Stimulated activated memory B cell treated with anti-CD40 and anti-IgM and Interleukin-4, amounts not matched to agents 10 μg/mL and 1 μg/mL and 100 μg/mL, for 72 hours (primary cell): ENCODE data around the gene AGFG2.

Source experiments
- ATAC-seq: fragments of 150-1000 bp; cut with Tn5 transposase; 2 replicates; pipeline ENCODE4 v1.10.0; 2021
- H3K27ac Mint-ChIP-seq: one replicate; pipeline ENCODE4 v1.8.0; 2022; ENCODE audit warnings: mild to moderate bottlenecking, mixed read lengths
- H3K27me3 Mint-ChIP-seq: one replicate; pipeline ENCODE4 v1.8.0; 2022; ENCODE audit warnings: mixed read lengths
- H3K36me3 Mint-ChIP-seq: one replicate; pipeline ENCODE4 v1.8.0; 2022; ENCODE audit warnings: mixed read lengths
- H3K4me1 Mint-ChIP-seq: one replicate; pipeline ENCODE4 v1.8.0; 2022; ENCODE audit warnings: mixed read lengths
- H3K4me3 Mint-ChIP-seq: one replicate; pipeline ENCODE4 v1.8.0; 2022; ENCODE audit warnings: mild to moderate bottlenecking, moderate library complexity, mixed read lengths
- H3K9me3 Mint-ChIP-seq: one replicate; pipeline ENCODE4 v1.8.0; 2022; ENCODE audit warnings: mixed read lengths

AGFG2 gene

DNA sequence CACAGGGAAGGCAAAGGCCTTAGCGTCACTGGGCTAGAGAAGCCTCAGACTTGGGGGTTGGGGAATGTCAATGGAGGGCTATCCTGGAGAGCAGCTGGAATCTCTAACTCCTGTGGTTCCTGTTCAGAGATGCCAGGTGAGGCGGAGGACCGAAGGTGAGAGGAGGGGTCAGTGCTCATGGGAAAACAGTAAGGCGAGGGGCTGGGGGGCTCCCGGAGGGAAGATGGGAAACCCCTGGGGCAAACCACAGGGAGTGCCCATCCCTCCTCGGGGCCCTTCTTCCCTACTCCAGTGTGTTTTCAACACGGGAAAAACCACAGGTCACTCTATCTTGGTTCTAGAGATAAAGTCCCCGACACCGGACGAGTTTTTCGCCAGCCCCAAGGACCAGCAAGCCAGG, 43.6 kb downstream of the AGFG2 start:
- Mint-ChIP-seq H3K4me3 (peak overlapping the region; percentile 22), H3K27me3 (no peaks in the 10 kb centered on the region), H3K4me1 (peaks cover 24% of the 10 kb centered on the region), H3K36me3 (peaks cover 7% of the 10 kb centered on the region), H3K9me3 (no peaks in the 10 kb centered on the region), H3K27ac (peak overlapping the region; percentile 92)
- no peak for ATAC-seq

DNA sequence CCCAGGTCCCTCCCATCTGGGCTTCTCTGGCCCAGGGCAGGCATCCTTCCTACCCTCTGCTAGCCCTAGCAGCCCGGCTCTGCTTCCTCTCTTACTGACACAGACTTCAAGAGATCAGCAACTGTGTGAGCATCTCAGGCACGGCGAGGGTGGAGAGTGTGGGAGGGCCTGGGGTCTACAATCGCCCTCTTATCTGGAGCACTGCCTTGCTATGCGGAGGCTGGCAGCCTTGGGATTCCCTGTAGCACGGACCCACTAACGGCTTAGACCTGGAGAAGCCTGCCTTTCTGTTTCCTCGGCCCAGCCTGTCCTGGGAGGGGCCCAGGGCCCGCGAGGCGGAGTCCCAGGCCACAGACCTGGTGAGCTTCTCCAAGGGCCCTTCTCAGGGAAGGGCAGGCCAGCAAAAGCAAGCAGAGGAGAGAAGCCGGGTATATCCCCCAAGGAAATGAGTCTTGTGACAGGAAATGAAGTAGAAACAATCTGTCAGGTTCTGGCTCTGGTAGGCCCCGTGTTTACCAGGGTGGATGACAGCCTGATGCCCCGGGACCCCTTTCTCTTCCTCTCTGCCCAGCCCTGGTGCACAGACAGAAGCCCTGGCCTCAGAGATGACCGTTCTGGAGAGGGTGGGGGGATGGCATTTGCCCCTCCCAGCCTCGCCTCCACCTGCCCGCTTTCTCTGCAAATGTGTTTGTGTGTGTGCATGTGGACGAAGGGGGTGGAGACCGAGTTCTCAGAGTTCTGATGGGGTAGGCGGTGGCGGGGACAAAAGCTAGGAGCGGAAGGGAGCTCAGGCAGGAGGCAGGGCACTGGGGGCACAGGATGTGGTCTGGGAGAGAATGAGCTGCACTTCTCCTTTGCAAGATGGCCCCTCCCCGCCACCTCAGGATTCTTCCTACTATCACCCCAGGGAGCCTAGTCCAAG, 44.4 kb downstream of the AGFG2 start:
- H3K36me3 Mint-ChIP-seq = peaks cover 7% of the 10 kb centered on the region
- peak overlapping the region; percentile 97 for H3K4me3 Mint-ChIP-seq
- peak overlapping the region; percentile 92 for H3K27ac Mint-ChIP-seq
- peak; percentile 17 for ATAC-seq
- no peaks in the 10 kb centered on the region for H3K9me3 Mint-ChIP-seq
- H3K4me1 Mint-ChIP-seq = peaks cover 24% of the 10 kb centered on the region
- no peaks in the 10 kb centered on the region for H3K27me3 Mint-ChIP-seq

DNA sequence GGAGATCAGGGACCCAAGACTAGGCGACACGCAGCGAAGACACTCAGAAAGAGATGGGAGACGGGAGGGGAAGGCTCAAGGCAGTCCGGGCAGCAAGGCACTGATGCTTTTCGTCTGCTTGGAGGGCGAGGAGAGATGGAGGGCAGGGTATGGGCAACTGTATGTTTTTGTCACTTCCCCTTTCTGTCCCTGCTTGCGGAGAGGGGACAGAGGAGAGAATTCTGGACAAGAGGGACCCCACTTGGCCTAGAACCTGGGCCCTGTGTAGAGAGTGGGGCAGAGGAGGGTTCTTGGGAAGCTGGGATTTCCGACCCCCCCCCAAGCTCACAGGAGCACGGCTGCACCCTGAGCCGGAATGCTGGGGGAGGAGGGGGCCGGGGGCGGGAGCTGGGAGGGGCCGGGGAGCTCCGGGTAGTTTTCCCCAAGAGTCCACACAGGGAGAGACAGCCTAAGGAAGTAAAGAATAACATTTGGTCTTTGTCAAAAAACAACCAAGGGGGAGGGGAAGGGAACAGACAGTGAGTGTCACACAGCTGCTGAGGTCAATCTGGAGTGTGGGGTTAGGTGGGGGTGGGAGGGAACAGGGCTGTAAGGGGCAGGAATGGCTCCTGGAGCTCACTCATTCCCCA, 45.2 kb downstream of the AGFG2 start:
- Mint-ChIP-seq H3K9me3 (no peaks in the 10 kb centered on the region), H3K4me1 (peaks cover 24% of the 10 kb centered on the region), H3K4me3 (peak overlapping the region; percentile 97), H3K27me3 (peaks cover under 1% of the 10 kb centered on the region), H3K36me3 (no peaks in the 10 kb centered on the region), H3K27ac (peak overlapping the region; percentile 92)
- no peak for ATAC-seq

DNA sequence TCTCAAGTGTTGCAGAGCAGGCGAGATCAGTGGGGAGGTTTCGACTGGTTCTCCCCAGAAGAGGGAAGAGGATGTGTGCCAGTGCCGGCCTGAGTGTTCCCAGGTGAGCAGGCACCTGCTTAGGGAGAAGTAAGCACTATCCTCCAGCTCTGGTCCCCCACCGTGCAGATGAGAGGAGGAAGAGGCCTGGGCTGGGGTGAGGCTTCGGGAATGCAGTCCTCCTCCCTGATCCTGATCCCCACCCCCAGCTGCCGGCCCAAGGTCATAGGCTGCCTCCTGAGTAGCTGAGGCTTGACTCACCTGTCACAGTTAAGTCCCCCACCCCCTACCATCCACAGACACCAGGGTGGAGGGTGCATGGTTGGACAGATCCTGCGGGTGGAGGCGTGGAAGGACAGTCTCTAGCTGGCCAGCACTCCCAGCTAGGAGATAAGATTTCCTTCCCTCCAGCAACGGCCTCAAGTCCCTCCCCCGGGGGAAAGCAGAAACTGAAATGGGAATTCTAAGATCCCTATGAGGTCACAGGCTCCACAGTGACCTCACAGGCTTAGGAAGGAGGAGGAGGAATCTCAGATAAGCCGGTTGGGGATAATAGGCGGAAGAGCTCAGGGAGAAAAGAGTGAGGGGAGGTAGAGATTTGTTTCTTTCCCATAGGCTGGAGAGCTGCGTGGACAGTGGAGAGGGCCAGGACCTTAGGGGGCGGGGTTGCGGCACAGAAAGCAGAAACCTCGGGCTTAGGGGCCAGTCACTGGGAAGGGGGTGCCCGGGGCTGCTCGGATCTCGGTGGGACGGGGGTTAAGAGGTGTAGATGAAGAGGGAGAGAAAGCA, 45.9 kb downstream of the AGFG2 start:
- H3K4me3 Mint-ChIP-seq = peak overlapping the region; percentile 97
- peak overlapping the region; percentile 92 for H3K27ac Mint-ChIP-seq
- no peaks in the 10 kb centered on the region for H3K9me3 Mint-ChIP-seq
- ATAC-seq = no peak
- H3K36me3 Mint-ChIP-seq = no peaks in the 10 kb centered on the region
- peaks cover 7% of the 10 kb centered on the region for H3K27me3 Mint-ChIP-seq
- H3K4me1 Mint-ChIP-seq = peaks cover 24% of the 10 kb centered on the region

DNA sequence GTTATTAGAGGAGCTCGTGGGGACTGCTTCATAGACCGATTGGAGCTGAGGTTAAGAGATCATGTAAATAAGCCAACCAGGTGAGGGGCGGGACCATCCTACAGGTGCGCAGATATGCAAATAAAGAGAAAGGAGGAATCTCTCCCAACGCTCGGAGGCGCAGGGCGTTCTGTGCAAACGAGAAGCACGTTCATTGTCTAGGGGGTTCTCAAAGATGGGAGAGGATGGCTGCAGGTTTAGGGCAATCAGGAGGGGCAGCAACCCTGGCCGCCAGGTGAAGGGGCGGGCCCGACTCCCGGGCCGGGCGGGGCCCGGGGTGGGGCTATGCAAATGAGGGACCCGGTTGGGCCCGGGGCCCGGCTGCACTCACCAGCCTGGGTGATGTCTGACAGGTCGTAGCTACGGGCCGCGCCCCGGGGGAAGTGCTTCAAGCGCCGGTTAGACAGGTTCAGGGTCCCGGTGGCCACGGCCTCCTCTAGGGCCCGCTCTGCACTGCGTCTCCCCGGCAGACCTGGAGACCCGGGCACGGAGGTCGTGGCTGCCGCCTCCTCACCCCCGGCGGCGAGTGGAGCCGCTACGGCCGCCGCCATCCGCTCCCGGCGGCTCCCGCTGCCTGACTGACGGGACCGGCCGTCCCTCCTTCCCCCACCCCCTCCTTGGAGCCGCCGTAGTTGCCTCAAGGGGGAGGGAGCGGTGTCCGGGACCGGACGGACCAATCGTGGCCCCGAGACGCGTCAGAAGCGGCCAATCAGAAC, 46.7 kb downstream of the AGFG2 start, which contains the start of gene LRCH4:
LRCH4 (minus strand) TSS at position 619 of the 755 bp plus-strand sequence; CDS start at position 590, 29 bp downstream.
- peaks cover 24% of the 10 kb centered on the region for H3K4me1 Mint-ChIP-seq
- no peaks in the 10 kb centered on the region for H3K36me3 Mint-ChIP-seq
- peak; percentile 56 for ATAC-seq
- H3K27ac Mint-ChIP-seq = peak within 1 kb of the TSS; percentile 92
- peaks cover 15% of the 10 kb centered on the region for H3K27me3 Mint-ChIP-seq
- no peaks in the 10 kb centered on the region for H3K9me3 Mint-ChIP-seq
- peak within 1 kb of the TSS; percentile 97 for H3K4me3 Mint-ChIP-seq

DNA sequence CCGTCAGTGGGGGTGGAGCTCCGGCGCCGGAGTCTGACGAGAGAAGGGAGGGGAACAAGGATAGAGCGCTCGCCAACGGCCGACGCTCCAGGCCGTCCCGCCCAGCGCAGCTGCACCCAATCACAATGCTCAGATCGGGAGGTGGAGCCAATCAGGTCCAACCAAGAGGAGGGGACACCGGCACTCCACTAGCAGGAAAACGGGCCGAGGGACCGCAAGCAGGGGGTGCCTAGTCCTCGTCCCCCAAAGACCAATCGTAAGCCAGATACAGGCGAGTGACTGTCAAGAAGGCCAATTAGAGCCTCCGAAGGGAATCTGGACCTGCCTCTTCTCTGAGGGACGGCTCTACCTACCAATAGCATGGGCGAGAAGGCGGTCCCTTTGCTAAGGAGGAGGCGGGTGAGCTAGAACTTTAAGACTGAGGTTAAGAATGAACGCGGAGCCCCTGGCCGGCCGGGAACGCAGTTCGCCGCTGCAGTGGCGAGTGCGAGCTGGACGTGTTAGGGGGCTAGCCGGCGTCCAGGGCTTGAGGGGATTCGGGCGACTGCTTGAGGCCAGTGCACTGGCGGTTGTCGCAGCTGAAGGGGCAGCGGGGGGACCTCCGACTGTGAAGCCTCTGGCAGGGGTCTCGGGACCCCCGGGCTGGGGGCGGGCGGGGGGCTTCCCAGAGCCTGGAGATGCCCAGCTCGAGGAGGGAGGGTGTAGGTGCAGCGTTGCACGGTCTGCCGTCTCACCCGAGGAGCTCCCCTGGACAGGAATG, 47.4 kb downstream of the AGFG2 start, which contains the start of gene FBXO24:
FBXO24 (plus strand) TSS at position 63 of the 760 bp plus-strand sequence; CDS start at position 361, 298 bp downstream.
- peak; percentile 94 for ATAC-seq
- Mint-ChIP-seq H3K4me3 (peak within 1 kb of the TSS; percentile 97), H3K27me3 (peaks cover 21% of the 10 kb centered on the region), H3K4me1 (peaks cover 24% of the 10 kb centered on the region), H3K27ac (peak within 1 kb of the TSS; percentile 92), H3K36me3 (no peaks in the 10 kb centered on the region), H3K9me3 (no peaks in the 10 kb centered on the region)

DNA sequence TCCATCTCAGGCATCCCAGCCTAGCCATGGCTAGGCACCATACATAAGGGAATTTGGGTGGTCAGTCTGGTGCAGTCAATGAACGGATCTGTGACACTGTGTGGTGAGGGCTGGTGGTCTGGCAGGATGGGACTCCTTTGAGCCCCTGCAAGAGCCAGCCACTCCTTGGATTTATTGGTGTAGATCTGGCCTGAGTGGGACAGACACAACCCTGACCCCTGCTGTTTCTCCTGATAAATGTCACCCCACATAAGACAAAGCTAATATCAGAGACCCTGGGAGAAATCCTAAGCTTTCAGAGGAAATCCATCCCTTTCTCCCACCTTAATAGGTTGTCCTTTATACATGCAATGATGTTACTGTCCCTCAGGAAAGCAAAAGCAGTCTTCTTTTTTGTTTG, 49.4 kb downstream of the AGFG2 start:
- Mint-ChIP-seq H3K9me3 (no peaks in the 10 kb centered on the region), H3K27me3 (peaks cover 37% of the 10 kb centered on the region), H3K4me1 (peaks cover 19% of the 10 kb centered on the region), H3K36me3 (no peaks in the 10 kb centered on the region), H3K27ac (no peak overlapping the region), H3K4me3 (no peak overlapping the region)
- no peak for ATAC-seq

DNA sequence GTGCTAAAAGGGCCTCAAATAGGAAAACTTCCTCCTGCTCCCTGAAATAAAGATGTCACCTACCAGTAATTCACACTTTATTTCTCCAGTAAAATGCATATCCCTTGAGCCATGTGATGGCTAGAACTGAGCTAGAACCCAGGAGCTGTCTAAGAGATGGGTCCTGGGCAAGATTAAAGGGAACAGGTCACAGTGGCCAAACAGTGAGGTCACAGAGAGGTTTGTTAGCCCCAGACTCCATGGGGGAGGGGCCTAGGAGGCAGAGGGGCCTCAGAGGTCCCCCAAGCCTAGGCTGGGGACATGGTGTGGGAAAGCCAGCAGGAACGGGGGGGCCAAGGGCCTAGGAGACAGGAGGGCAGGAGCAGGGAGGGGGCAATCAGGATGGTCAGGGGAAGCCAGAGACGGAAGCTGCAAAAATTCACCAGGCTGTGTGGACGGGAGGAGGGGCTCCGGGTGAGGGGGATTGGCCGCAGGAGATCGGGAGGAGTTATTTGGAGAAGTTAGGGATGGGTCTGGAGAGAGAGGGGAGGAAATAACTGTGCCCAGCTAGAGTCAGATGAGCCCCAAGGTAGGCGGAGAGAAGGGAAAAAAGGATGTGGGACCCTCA, 50.4 kb downstream of the AGFG2 start:
- Mint-ChIP-seq H3K36me3 (no peaks in the 10 kb centered on the region), H3K27me3 (peaks cover 45% of the 10 kb centered on the region), H3K4me1 (peaks cover 10% of the 10 kb centered on the region), H3K4me3 (no peak overlapping the region), H3K27ac (no peak overlapping the region), H3K9me3 (no peaks in the 10 kb centered on the region)
- ATAC-seq = no peak

DNA sequence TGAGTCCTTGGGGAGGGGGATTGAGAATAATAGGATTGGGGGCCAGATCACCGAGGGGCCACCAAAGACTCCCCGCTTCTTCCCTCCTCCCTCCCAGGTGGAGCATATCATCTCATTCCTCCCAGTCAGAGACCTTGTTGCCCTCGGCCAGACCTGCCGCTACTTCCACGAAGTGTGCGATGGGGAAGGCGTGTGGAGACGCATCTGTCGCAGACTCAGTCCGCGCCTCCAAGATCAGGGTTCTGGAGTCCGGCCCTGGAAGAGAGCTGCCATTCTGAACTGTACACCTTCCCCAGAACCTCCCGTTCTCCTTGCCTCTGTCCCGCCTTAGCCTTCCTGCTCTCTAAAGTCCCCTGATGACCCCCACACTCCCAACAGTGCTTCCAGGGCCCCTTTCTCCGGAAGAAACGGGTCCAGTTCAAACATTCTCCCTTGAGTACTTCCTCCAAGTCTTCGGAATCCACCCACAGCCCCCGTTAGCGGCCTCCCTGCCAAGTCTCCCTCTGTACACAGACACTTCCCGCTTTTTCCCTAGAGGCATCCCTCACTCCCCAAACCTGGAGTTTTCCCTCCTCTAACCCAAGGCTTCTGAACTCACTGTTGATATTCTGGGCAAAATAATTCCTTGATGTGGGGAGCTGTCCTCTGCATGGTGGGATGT, 51.2 kb downstream of the AGFG2 start:
- Mint-ChIP-seq H3K36me3 (no peaks in the 10 kb centered on the region), H3K4me3 (no peak overlapping the region), H3K9me3 (no peaks in the 10 kb centered on the region), H3K27ac (no peak overlapping the region), H3K27me3 (peaks cover 46% of the 10 kb centered on the region), H3K4me1 (peaks cover 4% of the 10 kb centered on the region)
- no peak for ATAC-seq

DNA sequence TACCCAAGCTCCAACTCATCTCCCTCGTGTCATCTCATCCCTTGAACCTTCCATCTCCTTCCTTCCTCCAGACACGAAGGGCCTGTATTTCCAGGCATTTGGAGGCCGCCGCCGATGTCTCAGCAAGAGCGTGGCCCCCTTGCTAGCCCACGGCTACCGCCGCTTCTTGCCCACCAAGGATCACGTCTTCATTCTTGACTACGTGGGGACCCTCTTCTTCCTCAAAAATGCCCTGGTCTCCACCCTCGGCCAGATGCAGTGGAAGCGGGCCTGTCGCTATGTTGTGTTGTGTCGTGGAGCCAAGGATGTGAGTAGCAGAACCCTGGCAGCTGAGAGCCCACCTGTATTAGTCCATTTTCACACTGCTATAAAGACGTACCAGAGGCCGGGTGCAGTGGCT, 52.6 kb downstream of the AGFG2 start:
- no peak for ATAC-seq
- no peak overlapping the region for H3K27ac Mint-ChIP-seq

DNA sequence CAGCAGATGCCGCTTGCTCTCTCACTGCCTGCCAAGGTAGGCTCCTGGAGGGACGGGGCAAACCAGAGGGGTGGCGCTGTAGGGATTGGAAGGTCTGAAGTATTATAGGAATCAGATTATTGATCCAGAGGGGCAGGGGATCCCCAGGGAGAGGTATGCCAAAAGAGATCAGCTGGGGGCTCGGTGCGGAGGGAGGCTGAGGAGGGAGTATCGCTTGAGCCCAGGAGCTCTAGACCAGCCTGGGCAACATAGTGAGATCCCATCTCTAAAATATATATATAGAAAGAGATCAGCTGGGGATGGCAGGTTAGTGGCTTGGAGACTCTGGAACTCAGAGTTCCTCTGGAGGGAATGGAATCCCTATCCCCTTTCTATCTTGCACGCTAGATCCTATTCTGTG, 56.2 kb downstream of the AGFG2 start:
- ATAC-seq = no peak
- Mint-ChIP-seq H3K36me3 (no peaks in the 10 kb centered on the region), H3K27me3 (peaks cover 35% of the 10 kb centered on the region), H3K27ac (no peak overlapping the region), H3K4me3 (no peak overlapping the region), H3K9me3 (no peaks in the 10 kb centered on the region), H3K4me1 (no peaks in the 10 kb centered on the region)

More for the DNA sequence above, 52.6 kb downstream of the AGFG2 start:
- H3K4me1 Mint-ChIP-seq = no peaks in the 10 kb centered on the region
- peaks cover 46% of the 10 kb centered on the region for H3K27me3 Mint-ChIP-seq
- H3K9me3 Mint-ChIP-seq = no peaks in the 10 kb centered on the region
- H3K4me3 Mint-ChIP-seq = no peak overlapping the region
- no peaks in the 10 kb centered on the region for H3K36me3 Mint-ChIP-seq

DNA sequence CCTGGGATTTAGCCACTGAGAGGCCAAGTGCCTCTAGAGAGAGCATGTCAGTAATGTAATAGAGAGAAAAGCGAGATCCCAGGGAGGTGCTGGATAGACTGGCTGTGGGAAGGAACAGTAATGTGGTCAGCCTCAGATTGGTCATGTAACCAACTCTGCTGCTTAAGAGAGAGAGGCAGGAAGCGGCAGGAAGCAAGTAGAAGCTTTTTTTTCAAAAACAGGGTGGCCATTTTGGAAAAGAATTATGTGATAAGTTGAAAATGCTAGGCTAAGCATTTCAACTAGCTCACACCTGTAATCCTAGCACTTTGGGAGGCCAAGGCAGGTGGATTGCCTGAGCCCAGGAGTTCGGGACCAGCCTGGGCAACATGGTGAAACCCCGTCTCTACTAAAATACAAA, 59.4 kb downstream of the AGFG2 start:
- peaks cover 8% of the 10 kb centered on the region for H3K27me3 Mint-ChIP-seq
- H3K27ac Mint-ChIP-seq = no peak overlapping the region
- peaks cover 1% of the 10 kb centered on the region for H3K4me1 Mint-ChIP-seq
- H3K9me3 Mint-ChIP-seq = no peaks in the 10 kb centered on the region
- no peak for ATAC-seq
- no peaks in the 10 kb centered on the region for H3K36me3 Mint-ChIP-seq
- no peak overlapping the region for H3K4me3 Mint-ChIP-seq
